ENCODE data around the gene ZNF688. TPM values are rescaled to one million over a fixed set of nuclear protein-coding genes. Genes with fewer than 3 reads are reported as not detected.
A peak's percentile ranks its signal among the peaks of the same experiment; 100 is the strongest.

ZNF688 gene
- total and polyA plus RNA-seq, 2 of the 8 experiments (the other 6 are each of a cell fraction or from before 2014, with no cell fraction given): 2.7 to 3.5 TPM

GRCh38 chr16:30533146-30533522, 38.4 kb downstream of the ZNF688 start:
- Histone ChIP-seq H3K23ac (ENCODE audit: insufficient read length) (no peak overlapping the region), H2BK20ac (ENCODE audit: low read length) (no peak overlapping the region), H2BK12ac (ENCODE audit: low read depth, low read length) (no peak overlapping the region), H2BK15ac (ENCODE audit: low read length) (no peak overlapping the region), H3K18ac (ENCODE audit: extremely low read depth, low read length) (no peak overlapping the region), H2AK5ac (ENCODE audit: low read depth, low read length) (peak overlapping the region; percentile 84; the same call in 1 of the 2 replicates), H3K79me2 (ENCODE audit: control insufficient read depth in 1 of 2, insufficient read depth in 2 of 2, low read length in 2 of 2) (peaks cover 0 to 4% of the 10 kb centered on the region in 2 experiments; a peak in 1 of 4 replicates), H2BK120ac (replicated peaks; ENCODE audit: low read depth, low read length) (no peak overlapping the region), H2BK5ac (ENCODE audit: low read depth, low read length) (no peak overlapping the region), H3K4me3 (ENCODE audit: extremely low read depth in 1 of 4, insufficient read depth in 2 of 4, low read depth in 3 of 4, low read length in 4 of 4) (no peak overlapping the region), H3K14ac (ENCODE audit: insufficient read length) (no peak overlapping the region), H3K36me3 (ENCODE audit: control insufficient read depth in 2 of 4, insufficient read depth in 4 of 4, low read length in 3 of 4) (peaks cover 0 to 8% (median 2%) of the 10 kb centered on the region in 4 experiments; a peak in 2 of 8 replicates), H3K23me2 (ENCODE audit: low read depth, low read length) (peaks cover 7% of the 10 kb centered on the region), H3K79me1 (ENCODE audit: low read depth, low read length) (peaks cover 2% of the 10 kb centered on the region), H2AFZ (ENCODE audit: low read length) (no peak overlapping the region), H3K4me1 (replicated peaks in 1 of 4; ENCODE audit: control insufficient read depth in 3 of 4, insufficient read depth in 4 of 4, low read length in 3 of 4) (peaks cover 0 to 5% (median 3%) of the 10 kb centered on the region in 4 experiments; a peak in 4 of 7 replicates), H4K5ac (ENCODE audit: insufficient read length, low read depth, low read length) (no peak overlapping the region), H3K9ac (replicated peaks in 1 of 4; ENCODE audit: extremely low read depth in 1 of 4, low read depth in 3 of 4, low read length in 3 of 4) (no peak overlapping the region), H3K27ac (ENCODE audit: low read depth, low read length) (no peak overlapping the region), H4K20me1 (replicated peaks in 1 of 2; ENCODE audit: control insufficient read depth in 1 of 2, insufficient read depth in 2 of 2, low read length in 2 of 2) (peaks cover 0 to 5% of the 10 kb centered on the region in 2 experiments), H3K27me3 (replicated peaks in 1 of 4; ENCODE audit: control insufficient read depth in 3 of 4, extremely low read depth in 1 of 4, insufficient read depth in 3 of 4, low read length in 3 of 4) (no peaks in the 10 kb centered on the region), H3K4me2 (ENCODE audit: insufficient read depth in 1 of 2, low read depth in 2 of 2, low read length in 2 of 2) (peak overlapping the region in 1 of 2 experiments; percentile 58; a peak in 3 of 4 replicates), H3K56ac (replicated peaks; ENCODE audit: insufficient read length, low read depth, low read length) (no peak overlapping the region), H4K91ac (replicated peaks; ENCODE audit: insufficient read length, low read length) (no peak overlapping the region), H3K9me3 (ENCODE audit: insufficient read depth in 2 of 2, low read depth in 1 of 2, low read length in 1 of 2) (no peaks in the 10 kb centered on the region), H4K8ac (ENCODE audit: extremely low read depth, insufficient read depth, low read length) (no peak overlapping the region), H3K4ac (replicated peaks; ENCODE audit: insufficient read length, low read depth, low read length) (no peak overlapping the region)
- DNase-seq (ENCODE audit: low read depth in 1 of 2, low spot score in 2 of 2) (no peak), FAIRE-seq (no peak)
- 90% methylated on average over 11 of the region's 11 CpGs; no CpG with 5 or more reads in 1 of the 2 experiments for WGBS, 2 experiments (ENCODE audit: extremely low coverage in 1 of 2, insufficient coverage in 1 of 2, insufficient read length in 1 of 2, insufficient replicate concordance in 2 of 2, low coverage in 1 of 2, low lambda C conversion rate in 2 of 2, missing lambda C conversion rate in 1 of 2)
- POLR2A ChIA-PET (ENCODE audit: partially characterized antibody): interaction anchor here (2.3 to 5.3 kb wide), 7 partner anchors 9 to 104 kb away, joined by 5 to 121 read pairs (median 31); partner anchors contain the start of genes DCTPP1, ZNF689, ZNF764 and ZNF785
- CTCF ChIA-PET (ENCODE audit: partially characterized antibody): interaction anchor here (1.2 to 3.9 kb wide), 7 partner anchors 8 to 85 kb away, joined by 3 to 25 read pairs (median 7); partner anchors contain the start of gene ZNF689
- TF ChIP-seq SP4 (IDR thresholded peaks at IDR 0.05; ENCODE audit: low read length) (no peak), RBBP5 (IDR thresholded peaks at IDR 0.05; ENCODE audit: borderline replicate concordance, low read depth, low read length) (no peak), RNF2 (IDR thresholded peaks at IDR 0.05; ENCODE audit: borderline replicate concordance, low read depth, low read length, missing control alignments, poor library complexity, severe bottlenecking) (no peak), PHF8 (conservative IDR thresholded peaks at IDR 0.05; ENCODE audit: low read depth, low read length) (no peak), ATF3 (IDR thresholded peaks at IDR 0.05; ENCODE audit: insufficient read depth, low read depth, low read length) (no peak), E2F6 (IDR thresholded peaks at IDR 0.05) (no peak), JUN (IDR thresholded peaks at IDR 0.05; ENCODE audit: low read depth, low read length) (no peak), SIRT6 (IDR thresholded peaks at IDR 0.05; ENCODE audit: low read length) (no peak), CHD2 (IDR thresholded peaks at IDR 0.05; ENCODE audit: low read length) (no peak), JUND (IDR thresholded peaks at IDR 0.05; ENCODE audit: low read length) (no peak), YY1 (IDR thresholded peaks at IDR 0.05; ENCODE audit: low read depth, low read length) (no peak)

All from H1 (cell line).